Activated CD8-positive, alpha-beta memory T cell treated with anti-CD3 and anti-CD28 coated beads, Interleukin-2, amount 50 U/mL, for 1 hour (primary cell): ENCODE data around the gene COL21A1.

Experiments
- DNase-seq: peaks from one replicate; pipeline ENCODE4 v3.0.0-alpha.2; 2020; ENCODE audit errors: extremely low read depth

The COL21A1 gene

DNA sequence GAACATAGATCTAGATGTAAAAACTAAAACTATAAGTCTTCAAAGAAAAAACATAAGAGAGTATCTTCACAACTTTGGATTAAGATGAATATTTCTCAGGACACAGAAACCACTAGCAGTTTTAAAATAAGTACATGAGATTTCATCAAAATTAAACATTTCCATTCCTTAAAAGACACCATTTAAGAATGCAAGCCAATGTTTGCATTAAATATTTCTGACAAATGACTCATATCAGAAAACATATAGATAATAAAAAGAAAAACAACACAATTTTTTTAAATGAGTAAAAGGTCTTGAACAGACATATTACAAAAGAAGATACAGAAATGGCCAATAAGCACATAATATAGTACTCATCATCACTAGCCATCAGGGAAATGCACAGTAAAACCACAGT, 59.7 kb downstream of the COL21A1 start:
- DNase-seq, result no peak

DNA sequence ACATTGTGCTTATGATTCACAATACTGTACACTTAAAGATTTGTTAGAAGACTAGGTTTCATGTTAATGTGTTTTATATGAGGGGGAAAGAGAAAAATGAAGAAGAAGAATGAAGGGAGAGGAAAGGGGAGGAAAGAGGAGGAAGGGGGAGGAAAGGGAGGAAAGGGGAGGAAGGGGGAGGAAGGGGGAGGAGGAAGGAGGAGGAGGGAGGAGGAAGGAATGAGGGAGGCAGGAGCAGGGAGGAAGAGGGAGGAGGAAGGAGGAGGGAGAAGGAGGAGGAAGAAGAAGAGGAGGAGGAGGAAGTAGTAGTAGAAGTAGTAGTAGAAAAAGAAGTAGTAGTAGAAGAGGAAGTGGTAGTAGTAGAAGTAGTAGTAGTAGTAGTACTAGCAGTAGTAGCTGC, 70.6 kb downstream of the COL21A1 start:
- DNase-seq, result no peak

DNA sequence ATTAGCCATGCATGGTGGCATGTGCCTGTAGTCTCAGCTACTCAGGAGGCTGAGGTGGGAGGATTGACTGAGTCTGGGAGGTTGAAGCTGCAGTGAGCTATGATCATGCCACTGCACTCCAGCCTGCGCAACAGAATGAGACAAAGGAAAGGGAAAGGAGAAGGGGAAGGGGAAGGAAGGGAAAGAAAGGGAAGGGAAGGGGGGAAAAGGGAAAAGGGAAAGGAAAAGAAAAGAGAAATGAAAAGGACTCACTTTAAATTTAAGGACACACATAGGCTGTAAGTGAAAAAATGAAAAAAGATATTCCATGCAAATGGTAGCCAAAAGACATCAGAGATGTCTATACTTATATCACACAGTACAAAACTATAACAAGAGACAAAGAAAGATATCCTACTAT, 74.2 kb downstream of the COL21A1 start:
- DNase-seq, result no peak

DNA sequence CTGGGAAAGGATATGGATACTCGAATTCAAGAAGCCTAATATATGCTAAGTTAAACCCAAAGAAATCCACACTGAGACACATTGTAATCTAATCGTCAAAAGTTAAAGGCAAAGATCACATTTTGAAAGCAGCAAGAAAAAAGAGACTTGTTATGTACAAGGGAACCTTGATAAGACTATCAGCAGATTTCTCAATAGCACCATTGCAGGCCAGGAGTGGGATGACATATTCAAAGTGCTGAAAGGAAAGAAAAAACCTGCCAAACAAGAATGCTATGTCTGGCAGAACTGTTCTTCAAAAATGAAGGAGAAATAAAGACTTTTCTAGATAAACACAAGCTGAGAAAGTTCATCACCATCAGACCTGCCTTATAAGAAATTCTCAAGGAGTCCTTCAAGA, 75.2 kb downstream of the COL21A1 start:
- no peak for DNase-seq

DNA sequence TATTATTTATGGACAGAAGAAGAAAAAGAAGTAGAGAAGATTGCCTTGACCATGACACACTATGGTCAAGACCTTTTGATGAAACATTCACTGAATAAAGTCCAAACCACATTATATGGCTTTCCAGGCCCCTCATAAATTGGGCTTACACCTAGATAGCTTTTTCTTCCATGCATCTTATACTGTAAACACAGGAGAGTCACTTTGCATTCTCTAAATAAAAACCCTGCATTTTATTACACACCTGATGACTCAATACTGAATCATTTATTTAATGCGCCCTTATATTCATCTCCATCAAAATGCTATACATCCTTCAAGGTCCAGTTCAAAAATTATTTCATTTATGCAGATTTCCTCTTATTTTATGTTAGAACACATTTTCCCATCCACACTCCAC, 78.0 kb downstream of the COL21A1 start:
- DNase-seq, result no peak

DNA sequence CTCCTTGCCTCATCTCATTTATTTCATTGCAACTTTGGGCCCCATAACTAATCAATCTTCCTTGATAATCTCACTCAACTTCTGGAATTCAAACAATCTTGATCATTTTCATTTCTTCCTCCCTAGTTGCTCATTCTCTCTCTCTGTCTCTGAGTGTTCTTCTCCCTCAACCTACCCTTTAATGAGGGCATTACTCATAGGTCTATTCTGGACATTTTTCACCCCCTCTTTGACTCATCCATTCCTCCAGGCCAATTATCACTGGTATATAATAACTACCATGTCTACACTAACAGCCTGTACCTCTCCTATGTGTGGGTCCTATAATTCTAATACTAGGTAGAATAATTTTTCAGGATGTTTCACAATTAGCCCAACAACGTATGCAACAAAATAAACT, 78.8 kb downstream of the COL21A1 start:
- no peak for DNase-seq

DNA sequence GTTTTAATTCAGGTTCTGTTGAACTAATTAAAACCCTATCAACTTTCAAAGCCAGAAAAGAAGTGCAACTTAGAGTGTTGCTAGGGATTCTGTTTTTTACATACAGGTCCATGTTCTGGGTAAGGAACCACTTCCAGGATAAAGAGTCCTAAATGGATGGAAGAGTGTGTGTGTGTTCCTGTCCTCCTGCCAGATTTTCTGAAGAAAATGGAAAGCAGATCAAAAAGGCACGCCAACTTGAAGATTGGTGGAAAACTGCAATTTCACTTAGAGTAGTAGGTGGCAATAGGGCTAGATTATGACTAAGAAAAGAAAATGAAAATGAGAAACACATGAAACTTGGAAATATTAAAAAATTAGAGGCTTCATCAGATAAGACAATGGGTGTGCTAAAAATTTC, 85.3 kb downstream of the COL21A1 start:
- DNase-seq, result no peak

DNA sequence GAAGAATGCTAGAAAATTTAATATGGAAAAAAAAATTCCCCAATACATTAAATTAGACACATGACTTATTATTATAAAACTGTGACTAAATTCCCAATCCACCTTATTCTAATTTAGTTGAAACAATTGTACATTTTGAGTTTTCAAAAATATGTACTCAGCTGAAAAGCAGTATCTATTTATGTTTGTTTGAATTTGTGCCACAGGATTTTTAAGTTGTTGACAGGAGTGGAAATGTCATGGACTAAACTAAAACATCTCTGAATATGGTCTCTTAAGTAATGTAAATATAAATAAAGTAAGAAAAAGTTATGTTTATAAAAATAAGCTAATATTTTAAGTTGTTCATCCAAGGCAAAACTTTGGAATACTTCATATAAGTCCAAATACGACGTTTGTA, 86.9 kb downstream of the COL21A1 start:
- DNase-seq, result no peak

DNA sequence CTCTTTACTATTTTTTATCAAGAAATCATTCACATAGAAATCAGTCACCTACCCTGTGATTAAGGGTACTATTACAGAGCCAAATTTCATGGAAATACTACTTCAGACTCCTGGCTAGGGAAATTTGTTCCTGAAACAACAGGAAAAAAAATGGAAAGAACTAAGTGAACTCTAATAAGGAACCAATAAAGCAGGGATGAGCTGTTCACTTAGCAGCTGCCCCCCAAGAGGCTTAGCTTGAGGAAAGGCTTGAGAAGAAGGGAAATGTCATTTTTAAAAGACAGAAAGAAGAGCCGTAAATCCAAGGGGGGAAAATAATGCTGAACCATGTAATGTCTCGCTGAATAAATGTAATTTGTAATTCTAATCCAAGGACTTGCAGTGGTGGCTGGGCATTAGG, 88.8 kb downstream of the COL21A1 start:
- DNase-seq, result no peak

DNA sequence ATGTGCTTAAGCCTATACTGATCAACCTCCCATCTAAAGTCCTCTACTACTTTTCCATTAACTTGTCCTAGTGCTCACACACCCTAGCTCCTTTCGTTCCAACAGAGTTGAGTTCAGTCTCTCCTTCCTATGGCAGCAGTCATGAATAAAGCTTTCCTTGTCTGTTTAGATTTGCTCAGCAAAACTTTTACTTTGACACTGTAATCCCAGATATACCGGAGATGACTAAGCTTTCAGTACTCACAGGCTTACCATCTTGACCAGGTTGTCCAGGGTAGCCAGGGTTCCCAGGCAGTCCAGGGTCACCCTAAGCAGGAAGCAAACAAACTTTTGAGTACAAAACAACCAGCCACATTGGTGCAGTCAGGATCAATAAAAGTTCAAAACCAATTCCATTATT, 90.7 kb downstream of the COL21A1 start:
- no peak for DNase-seq

DNA sequence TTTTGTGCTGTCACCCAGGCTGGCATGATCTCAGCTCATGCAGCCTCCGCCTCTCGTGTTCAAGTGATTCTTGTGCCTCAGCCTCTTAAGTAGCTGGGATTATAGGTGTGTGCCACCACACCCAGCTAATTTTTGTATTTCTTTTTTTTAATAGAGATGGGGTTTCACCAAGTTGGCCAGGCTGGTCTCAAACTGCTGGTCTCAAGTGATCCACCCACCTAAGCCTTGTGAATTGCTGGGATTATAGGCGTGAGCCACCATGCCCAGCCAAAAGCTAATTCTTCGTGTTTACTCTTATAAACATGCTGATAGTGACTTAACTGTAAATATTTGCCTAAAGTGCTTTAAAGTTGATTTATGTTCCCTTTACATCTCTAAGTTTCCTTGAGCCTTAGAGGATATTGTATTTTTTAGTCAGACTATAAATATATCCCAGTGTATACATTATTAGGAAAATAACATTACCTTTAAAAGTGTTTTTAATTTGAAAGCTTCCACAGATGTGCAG, 91.7 kb downstream of the COL21A1 start:
- no peak for DNase-seq

DNA sequence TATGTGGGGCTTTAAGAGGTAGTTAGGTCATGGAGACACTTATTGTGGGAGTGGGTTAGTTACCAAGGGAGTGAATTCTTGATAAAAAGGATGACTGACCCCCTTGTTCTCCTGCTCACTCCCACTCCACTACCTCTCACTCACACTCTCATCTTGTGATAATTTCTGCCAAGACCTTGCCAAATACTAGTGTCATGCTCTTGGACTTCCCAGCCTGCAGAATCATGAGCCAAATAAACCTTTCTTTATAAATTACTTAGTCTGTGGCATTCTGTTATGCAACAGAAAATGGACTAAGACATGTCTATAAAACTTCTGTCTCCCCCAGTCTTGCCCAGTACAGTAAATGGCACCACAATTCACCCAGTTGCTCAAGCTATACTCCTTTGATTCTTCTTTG, 93.3 kb downstream of the COL21A1 start:
- no peak for DNase-seq

DNA sequence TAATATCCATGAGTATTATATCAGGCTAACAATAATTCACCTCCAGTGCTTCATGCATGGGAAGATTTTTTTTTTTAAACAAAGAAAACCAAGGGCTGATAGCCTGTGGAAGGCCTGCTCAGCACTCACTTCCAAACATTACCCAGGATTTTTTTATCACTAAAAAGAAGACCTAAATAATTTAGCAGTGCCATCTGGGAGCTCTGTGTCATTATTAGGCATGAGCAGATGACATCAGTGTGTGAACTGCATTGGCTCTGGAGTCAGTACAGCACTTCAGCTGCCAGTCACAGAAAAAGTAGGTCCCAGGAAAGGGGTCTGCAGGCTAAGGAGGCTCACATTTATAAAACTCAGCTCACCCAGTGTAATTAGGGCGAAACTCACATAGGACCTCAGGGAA, 94.8 kb downstream of the COL21A1 start:
- no peak for DNase-seq

DNA sequence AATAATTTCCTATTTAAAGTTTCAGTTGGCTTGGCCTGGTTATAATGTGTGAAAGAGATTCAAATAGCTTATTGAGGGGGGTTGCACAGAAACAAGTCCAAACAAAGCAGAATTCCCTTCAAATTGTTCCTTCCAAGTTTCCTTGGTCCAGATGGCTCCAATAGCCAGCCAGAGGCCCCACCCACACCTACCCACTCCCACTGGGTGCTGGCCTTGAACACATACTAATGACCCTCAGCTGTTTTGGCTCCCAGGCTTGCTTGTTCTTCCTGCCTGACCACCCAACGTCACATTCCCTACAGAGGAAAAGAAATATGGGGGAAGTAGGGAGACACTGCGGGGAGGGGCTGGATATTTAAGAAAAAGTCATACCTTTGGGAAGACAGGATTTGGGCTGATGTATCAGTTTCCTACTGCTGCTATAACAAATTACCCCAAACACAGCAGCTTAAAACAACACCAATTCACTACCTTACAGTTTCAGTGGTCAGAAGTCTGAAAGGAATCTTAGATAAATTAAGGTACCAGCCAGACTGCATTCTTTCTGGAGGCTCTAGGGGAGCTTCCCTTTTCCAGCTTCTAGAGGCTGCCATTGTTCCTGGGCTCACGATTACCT, 95.7 kb downstream of the COL21A1 start:
- no peak for DNase-seq

DNA sequence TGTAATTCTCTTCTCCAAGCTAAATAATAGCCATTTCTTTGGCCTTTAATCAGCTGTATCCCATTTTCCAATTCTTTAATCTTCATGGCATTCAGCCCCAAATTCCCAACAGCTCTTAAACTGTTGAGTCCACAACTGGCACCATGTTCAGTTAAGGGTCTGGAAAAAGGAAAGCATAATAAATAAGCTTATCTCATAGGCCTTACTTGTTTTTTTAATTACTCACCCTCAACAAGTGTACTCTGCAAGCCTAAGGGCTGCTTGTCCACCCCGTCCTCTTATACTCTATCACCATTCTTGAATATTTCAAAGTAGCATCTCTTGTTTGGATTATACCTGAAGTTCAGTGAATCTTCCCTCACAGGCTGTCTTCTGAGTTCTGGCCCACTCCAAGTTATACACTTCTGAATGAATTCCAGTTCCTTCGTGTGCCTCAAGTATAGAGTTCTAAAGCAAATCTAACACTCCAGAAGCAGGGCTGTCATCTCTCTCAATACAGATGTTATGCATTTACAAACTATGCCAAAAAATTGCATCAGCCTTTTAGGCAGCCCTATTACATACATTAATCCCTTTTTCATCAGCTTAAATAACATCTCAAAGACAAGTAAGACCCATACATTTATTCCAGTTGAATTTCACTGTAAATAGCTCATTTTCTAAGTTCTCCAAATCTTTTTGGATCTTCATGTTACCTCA, 98.7 kb downstream of the COL21A1 start:
- DNase-seq, result no peak

DNA sequence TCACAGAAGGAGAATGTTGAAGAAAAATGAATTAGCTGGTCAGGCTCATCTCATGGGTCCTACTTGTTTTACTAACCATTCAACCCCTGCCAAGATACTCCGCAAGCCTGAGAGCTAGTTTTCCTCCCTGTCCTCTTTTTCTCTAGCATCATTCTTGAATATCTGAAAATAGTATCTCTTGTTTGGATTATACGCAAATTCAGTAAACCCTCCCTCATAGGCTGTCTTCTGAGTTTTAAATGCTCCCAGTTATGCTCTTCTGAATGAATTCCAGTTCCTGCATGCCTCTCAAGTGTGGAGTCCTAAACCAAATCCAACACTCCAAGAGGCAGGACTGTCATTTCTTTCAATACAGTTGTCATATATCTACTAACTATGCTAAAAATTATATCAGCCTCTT, 99.6 kb downstream of the COL21A1 start:
- no peak for DNase-seq

DNA sequence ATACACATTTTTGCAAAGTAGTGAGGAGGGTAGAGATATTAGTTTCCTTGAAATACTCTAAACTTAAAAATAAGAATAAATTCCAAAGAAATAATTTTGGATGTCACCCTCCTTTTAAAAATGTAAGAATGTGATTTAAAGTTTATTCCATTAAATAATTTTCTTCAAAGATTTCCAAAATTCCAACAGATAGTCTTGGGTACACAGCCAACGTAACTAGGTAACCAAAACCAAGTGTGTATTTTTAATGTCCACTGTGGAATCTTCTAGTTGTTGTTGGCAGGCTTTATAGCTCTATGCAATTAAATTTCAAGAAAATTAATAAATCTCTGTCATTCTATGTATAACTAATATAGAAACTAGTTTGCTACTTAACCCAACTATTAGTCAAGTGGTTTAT, 101.3 kb downstream of the COL21A1 start:
- no peak for DNase-seq

DNA sequence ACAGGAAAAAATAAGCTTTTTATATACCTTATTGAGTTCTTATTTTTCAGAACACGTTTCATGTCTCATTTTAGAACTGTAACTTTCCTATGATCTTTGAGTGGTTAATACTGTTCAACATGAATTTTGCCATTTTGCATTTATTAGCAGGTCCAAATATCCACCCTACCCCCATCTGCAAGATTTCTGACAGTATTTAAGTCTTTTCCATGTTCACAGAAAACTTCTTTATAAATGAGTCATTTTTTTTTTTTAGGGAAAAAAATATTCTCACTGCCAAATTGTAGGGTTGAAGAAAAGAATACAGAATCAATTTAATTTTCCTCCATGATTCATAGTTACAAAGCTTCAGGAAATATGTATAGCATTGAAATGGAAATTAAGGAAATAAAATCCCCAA, 101.8 kb downstream of the COL21A1 start:
- no peak for DNase-seq

DNA sequence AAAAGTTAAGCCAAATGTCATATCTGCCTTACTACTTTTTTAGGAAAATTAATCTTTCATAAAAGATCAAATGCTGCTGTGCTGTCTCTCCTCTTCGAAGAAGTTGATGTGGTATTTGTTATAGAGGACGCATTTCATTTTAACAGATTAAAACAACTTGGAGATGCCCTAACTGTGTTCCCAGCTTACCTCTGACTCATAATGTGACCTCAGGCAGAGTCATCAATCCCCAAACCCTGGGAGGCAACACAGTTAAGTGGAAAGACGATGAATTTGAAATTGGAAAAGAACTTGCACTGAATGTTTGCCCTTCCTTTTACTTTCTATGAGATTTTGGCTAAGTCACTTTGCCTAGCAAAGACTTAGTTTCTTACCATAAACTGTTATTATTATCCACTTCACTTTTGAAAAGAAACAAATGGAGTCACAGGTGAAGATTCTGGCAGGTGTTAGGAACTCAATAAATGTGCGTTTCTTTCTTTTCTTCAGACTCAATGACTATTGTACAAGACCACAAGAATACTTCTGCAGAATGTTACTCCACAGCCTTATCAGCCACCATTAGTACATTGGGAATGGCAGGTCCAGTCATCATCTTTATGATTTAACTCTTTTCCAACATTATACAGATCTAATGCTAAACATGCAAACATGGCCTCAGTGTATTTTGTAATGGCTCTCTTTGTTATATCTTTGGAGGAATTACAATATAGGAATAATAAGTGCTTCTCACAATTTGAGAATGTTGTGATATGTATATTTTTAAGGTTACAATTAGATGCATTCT, 102.6 kb downstream of the COL21A1 start:
- DNase-seq, result no peak

DNA sequence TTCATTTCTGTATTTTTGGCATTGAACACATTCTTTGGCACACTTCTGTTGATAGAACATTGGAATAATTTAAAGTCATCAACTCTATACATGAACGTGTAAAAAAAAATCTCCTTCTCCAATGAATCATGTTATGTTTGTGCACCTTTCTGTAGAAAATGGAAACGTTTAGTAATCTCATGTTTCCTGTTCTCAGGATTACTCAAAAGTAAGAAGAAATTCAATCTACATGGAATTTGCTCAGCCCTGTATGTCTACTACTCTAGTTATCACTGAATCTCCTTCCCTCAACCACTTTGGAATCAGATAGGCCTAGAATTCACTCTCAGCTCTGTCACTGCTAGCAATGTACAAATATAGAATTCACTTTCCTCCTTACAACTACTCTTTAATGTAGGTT, 103.6 kb downstream of the COL21A1 start:
- no peak for DNase-seq

DNA sequence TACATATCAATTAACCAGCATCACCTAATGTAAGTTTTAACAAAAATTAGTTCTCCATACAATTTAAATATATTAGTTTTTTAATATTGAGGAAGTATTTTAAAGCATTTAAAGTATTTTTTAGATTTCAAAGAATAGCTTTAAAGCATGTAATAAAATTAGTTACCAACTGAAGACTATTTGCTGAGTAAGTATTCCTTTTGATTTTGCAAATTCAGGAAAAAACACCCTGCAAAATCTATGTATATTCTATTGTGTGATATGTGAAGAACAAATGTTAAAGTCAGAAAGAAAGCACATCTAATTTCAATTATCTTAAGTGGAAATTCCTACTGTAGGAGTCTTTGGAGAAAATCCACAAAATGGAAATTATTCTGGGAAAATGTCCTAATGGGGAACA, 107.3 kb downstream of the COL21A1 start:
- no peak for DNase-seq

DNA sequence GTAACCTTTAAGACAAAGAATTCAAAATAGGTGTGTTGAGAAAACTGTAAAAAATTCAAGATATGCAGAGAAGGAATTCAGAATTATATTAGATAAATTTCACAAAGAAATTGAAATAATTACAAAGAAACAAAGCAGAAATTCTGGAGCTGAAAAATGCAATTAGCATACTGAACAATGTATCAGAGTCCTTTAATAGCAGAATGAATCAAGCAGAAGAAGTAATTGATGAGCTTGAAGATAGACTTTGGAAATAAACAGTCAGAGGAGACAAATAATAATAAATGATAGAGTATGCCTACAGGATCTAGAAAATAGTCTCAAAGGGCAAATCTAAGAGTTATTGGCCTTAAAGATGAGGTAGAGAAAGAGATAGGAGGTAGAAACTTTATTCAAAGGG, 131.7 kb downstream of the COL21A1 start:
- DNase-seq, result no peak

DNA sequence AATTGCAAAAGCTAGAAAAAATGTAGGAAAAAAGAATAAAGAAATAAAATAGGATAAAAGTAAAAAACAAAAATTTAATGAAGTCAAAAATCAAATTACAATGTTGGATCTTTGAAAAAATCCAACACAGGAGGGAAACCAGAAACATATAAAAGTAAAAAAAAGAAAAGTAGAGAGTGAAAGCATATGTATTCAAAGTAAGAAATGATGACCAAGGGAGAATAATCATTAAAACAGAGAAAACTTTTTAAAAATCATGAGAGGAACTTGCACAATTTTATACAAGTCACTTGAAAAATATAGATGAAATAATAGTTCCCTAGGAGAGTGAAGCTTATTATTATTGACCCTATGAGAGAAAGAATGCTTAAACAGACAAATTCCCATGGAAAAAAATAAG, 138.2 kb downstream of the COL21A1 start:
- DNase-seq, result no peak
